Type B pancreatic cell (in vitro differentiated cells): Measurements from ENCODE around the gene PTPRM. TPM values are rescaled to one million over a fixed set of nuclear protein-coding genes. Genes with fewer than 3 reads are reported as not detected.

Source experiments
- DNase-seq: peaks from one replicate; pipeline ENCODE4 v3.0.0; 2021; ENCODE audit warnings: mixed read lengths; ENCODE audit not compliant: unreplicated experiment; ENCODE audit errors: extremely low spot score
- H3K27ac Mint-ChIP-seq: 2 replicates; pipeline ENCODE4 v1.8.0; 2021; ENCODE audit warnings: mild to moderate bottlenecking, mixed read lengths
- H3K27me3 Mint-ChIP-seq: 2 replicates; pipeline ENCODE4 v1.8.0; 2021; ENCODE audit warnings: mixed read lengths
- H3K36me3 Mint-ChIP-seq: 2 replicates; pipeline ENCODE4 v1.8.0; 2021; ENCODE audit warnings: mixed read lengths
- H3K4me1 Mint-ChIP-seq: one replicate; pipeline ENCODE4 v1.8.0; 2021; ENCODE audit warnings: mixed read lengths; ENCODE audit not compliant: unreplicated experiment
- H3K4me3 Mint-ChIP-seq: 2 replicates; pipeline ENCODE4 v1.8.0; 2021; ENCODE audit warnings: mild to moderate bottlenecking, mixed read lengths
- H3K9me3 Mint-ChIP-seq: 2 replicates; pipeline ENCODE4 v1.8.0; 2021; ENCODE audit warnings: mixed read lengths
- CTCF ChIP-seq: fragments of 200-600 bp; sonication (generic); conservative IDR thresholded peaks from 2 replicates; pipeline ENCODE4 v1.5.0; 2021; ENCODE audit warnings: antibody characterized with exemption, mild to moderate bottlenecking
- total RNA-seq: library from RNA; stranded (reverse); gene quantifications from 2 replicates; pipeline ENCODE4 v1.2.1, GENCODE V29; 2021; ENCODE audit warnings: low replicate concordance

The PTPRM gene
- total RNA-seq, 1 donor from 2014 or later = 18.6 TPM

- TF ChIP-seq CTCF = no peak
- no peaks in the 10 kb centered on the region for H3K27me3 Mint-ChIP-seq
- no peak overlapping the region for H3K4me3 Mint-ChIP-seq
- DNase-seq = no peak
- H3K27ac Mint-ChIP-seq = no peak overlapping the region
- H3K36me3 Mint-ChIP-seq = no peaks in the 10 kb centered on the region
- peaks cover 13% of the 10 kb centered on the region for H3K4me1 Mint-ChIP-seq
- H3K9me3 Mint-ChIP-seq = no peaks in the 10 kb centered on the region
Measured at GRCh38 chr18:8329186-8329771, 762.2 kb downstream of the PTPRM start.

GRCh38 chr18:8330575-8330974 lies 763.5 kb downstream of the PTPRM start:
- Mint-ChIP-seq H3K4me3 (no peak overlapping the region), H3K36me3 (no peaks in the 10 kb centered on the region), H3K9me3 (no peaks in the 10 kb centered on the region), H3K4me1 (peaks cover 13% of the 10 kb centered on the region), H3K27ac (no peak overlapping the region), H3K27me3 (no peaks in the 10 kb centered on the region)
- DNase-seq = no peak
- TF ChIP-seq CTCF = no peak

GRCh38 chr18:8332286-8332685 lies 765.2 kb downstream of the PTPRM start:
- no peak for DNase-seq
- no peaks in the 10 kb centered on the region for H3K36me3 Mint-ChIP-seq
- H3K27ac Mint-ChIP-seq = no peak overlapping the region
- peaks cover 10% of the 10 kb centered on the region for H3K4me1 Mint-ChIP-seq
- H3K4me3 Mint-ChIP-seq = no peak overlapping the region
- TF ChIP-seq CTCF = no peak
- H3K27me3 Mint-ChIP-seq = no peaks in the 10 kb centered on the region
- no peaks in the 10 kb centered on the region for H3K9me3 Mint-ChIP-seq

GRCh38 chr18:8333961-8334360 lies 766.8 kb downstream of the PTPRM start:
- Mint-ChIP-seq H3K4me3 (no peak overlapping the region), H3K27me3 (no peaks in the 10 kb centered on the region), H3K36me3 (no peaks in the 10 kb centered on the region), H3K27ac (no peak overlapping the region), H3K9me3 (no peaks in the 10 kb centered on the region), H3K4me1 (peaks cover 13% of the 10 kb centered on the region)
- DNase-seq = no peak
- no peak for TF ChIP-seq CTCF

- Mint-ChIP-seq H3K27ac (peak overlapping the region; percentile 57), H3K36me3 (no peaks in the 10 kb centered on the region), H3K9me3 (no peaks in the 10 kb centered on the region), H3K27me3 (no peaks in the 10 kb centered on the region), H3K4me3 (no peak overlapping the region), H3K4me1 (peaks cover 19% of the 10 kb centered on the region)
- no peak for DNase-seq
- TF ChIP-seq CTCF = no peak
Measured at GRCh38 chr18:8337211-8337610, 770.1 kb downstream of the PTPRM start.

- Mint-ChIP-seq H3K36me3 (no peaks in the 10 kb centered on the region), H3K27ac (no peak overlapping the region), H3K4me1 (peaks cover 32% of the 10 kb centered on the region), H3K4me3 (no peak overlapping the region), H3K9me3 (no peaks in the 10 kb centered on the region), H3K27me3 (no peaks in the 10 kb centered on the region)
- TF ChIP-seq CTCF = no peak
- DNase-seq = no peak
Measured at GRCh38 chr18:8339210-8339609, 772.1 kb downstream of the PTPRM start.
